NCI-H510A (cell line): Measurements from ENCODE around the gene TMEM130.

Experiments used
- DNase-seq: peaks from one replicate; lab custom pipeline; 2025; lab: John Stamatoyannopoulos, UW

Gene TMEM130

DNA sequence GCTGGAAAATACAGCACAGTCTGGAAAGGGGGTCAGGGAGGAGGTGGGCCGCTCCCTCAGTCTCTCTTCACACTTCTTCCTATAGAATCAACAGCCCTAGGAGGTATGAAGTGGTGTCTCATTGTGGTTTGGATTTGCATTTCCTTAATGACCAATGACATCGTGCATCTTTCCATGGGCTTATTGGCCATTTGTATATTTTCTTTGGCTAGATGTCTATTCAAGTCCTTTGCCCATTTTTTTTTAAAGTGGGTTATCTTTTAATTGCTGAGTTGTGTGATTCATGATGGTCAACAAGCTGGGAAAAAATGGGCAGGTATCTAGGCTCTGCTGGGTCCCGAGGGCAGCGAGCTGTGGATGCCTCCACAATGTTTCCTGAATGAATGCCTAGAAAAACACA, 29.1 kb downstream of the TMEM130 start:
- no peak for DNase-seq

DNA sequence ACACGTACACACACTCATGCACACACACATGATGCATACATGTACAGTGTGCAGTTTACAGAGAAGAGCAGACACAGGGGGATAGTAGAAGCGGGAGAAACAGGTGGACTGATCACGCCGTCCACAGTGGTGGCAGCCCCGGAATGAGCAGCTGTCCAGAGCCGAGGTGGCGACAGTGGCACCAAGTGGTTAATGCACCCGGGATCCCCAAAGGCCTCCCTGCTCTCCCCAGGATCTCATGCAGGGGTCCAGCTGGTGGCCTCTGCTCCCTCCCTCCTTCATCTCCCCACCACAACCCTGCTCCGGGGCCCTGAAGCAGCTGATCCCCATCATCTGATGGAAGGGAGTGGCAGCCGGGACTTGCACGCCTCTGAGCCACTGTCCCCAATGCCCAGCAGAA, 29.7 kb downstream of the TMEM130 start:
- no peak for DNase-seq

DNA sequence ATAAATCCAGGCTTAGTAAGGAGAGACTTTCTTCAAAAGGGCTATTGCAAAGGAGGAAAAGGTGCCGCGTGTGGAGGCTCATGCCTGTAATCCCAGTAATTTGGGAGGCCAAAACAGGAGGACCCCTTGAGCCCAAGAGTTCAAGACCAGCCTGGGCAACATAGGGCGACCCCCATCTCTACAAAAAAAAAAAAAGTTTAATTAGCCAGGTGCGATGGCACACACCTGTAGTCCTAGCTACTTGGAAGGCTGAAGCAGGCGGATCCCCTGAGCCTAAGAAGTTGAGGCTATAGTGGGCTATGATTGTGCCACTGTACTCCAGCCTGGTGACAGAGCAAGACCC, 32.2 kb downstream of the TMEM130 start:
- no peak for DNase-seq

DNA sequence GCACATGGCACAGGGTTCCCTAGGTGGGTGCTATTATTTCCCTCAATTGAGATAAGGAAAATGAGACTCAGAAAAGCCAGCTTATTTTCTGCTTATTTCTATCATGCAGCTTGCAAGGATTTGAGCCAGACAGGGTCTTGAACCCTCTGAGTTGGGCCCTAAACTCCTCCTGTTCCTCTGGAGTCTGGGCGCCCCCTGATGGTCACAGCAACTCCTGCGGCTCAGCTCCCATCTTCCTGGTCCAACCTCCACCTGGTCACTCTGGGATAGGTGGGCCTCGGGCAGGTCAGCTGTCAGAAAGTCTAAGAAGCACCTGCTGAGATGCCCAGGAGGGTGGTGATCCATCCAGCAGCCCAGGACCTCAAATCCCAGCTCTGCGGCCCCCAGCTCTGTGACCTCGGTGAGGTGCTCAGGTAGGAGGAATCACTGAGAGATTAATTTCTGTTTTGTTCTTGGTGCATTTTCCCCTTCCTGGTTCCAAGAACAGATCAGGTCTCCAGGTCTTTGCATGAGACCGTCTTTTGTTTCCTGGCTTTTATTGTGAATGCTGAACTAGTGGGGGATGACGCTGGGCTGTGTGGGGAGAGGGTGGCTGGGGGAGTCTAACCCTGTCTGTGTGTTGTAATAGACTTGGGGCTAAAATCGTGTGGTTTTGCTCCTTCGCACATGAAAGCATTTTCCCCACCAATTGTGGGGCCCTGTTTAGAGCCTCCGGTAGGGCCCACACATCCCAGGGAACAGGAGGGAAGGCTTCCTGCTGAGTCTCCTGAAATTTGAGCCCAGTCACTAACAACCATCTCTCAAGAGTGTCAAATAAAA, 32.8 kb downstream of the TMEM130 start:
- DNase-seq: peak; percentile 34

DNA sequence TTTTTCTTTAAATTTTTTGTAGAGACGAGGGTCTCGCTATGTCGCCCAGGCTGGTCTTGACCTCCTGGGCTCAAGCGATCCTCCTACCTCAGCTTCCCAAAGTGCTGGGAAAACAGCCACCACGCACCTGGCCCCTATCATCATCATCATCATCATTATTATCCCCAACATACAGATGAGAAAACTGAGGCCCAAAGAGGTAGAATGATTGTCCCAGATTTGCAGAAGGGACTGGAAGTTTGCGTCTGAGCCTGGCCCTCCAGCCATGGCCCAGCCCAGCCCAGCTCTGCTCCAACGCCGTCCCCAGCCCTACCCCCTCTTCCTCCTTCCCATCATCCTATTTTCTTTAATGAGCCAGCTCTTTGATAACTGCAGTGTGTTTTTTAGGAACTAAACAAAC, 34.9 kb downstream of the TMEM130 start:
- DNase-seq: no peak

DNA sequence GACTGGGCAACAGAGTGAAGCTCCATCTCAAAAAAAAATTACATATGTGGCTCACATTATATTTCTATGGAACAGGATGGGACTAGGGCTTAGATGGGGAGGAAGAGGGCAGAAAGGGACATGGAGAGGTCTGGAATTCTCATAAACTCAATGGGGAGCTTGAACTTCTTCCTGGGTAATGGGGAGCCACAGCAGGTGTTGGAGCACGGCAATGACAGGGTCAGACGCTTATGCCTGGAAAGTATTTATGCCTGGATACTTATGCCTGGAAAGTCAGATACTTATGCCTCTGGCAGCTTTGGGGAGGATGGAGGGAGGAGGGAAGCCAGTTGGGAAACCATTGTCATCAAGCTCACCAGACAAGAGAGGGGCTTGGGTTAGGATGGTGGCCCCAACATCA, 36.8 kb downstream of the TMEM130 start:
- no peak for DNase-seq

DNA sequence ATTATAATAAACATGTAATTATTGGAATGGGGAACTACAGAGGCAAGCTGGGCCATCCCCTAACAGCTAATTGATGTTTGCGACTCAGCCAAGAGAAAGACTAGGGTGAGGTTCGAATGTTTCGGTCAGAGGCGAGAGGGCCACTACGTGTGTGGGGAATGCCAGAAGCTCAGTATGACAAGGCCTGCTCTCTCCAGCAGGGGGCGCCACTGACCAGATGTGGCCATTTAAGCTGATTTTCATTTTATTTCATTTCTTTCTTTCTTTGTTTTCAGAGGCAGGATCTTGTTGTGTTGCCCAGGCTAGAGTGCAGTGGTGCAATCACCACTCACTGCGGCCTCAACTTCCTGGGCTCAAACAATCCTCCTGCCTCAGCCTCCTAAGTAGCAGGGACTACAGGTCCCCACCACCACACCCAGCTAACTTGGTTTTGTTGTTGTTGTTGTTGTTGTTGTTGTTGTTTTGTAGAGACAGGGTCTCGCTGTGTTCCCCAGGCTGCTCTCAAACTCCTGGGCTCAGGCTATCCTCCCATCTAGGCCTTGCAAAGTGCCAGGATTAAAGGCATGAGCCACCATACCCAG, 38.1 kb downstream of the TMEM130 start:
- DNase-seq: no peak

DNA sequence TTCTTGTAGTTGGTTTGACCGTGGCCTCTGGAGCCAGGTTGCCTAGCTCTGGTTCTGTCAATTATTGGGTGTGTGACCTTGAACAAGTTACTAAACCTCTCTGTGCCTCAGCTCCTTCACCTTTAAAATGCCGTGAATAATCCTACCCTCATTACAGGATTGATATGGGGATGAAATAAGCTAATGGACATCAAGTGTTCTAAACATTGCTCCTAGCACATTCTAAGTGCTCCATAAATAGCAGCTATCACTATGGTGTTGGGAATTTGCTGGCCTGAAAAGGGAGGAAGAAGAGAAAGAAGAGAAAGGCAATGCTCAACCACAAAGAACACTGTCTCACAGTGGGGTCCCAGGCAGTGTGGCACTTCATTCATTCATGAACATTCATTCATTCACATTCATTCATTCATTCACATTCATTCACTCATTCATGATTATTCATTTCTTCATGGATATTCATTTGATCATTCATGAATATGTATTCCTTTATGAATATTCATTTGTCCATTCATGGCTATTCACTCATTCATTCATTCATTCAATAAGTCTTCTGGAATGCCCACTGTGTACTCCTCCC, 38.8 kb downstream of the TMEM130 start:
- no peak for DNase-seq

DNA sequence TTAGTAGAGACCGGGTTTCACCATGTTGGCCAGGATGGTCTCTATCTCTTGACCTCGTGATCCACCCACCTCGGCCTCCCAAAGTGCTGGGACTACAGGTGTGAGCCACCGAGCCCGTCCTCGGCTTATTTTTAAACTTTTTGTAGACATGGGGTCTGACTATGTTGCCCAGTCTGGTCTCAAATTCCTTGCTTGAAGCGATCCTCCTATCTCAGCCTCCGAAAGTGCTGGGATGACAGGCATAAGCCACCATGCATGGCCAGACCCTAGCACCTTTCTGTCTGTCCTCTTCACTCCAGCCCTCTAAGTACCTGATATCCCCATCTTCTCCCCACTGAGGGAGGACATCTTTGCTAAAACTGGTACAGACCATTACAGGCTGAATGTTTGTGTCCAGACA, 41.4 kb downstream of the TMEM130 start:
- no peak for DNase-seq

DNA sequence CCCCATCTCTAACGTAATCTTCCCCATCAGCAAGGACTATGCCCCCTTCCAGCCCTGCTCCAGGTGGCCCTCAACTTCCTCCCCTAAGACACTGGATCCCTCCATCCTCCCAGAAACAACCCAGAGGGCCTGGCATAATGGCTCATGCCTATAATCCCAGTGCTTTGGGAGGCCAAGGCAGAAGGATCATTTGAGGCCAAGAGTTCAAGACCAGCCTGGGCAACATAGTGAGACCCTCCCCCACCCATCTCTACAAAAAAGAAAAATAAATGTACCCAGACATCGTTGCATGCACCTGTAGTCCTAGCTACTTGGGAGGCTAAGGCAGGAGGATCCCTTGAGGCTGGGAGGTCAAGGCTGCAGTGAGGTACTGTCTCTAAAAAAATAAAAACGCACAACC, 42.6 kb downstream of the TMEM130 start:
- no peak for DNase-seq

DNA sequence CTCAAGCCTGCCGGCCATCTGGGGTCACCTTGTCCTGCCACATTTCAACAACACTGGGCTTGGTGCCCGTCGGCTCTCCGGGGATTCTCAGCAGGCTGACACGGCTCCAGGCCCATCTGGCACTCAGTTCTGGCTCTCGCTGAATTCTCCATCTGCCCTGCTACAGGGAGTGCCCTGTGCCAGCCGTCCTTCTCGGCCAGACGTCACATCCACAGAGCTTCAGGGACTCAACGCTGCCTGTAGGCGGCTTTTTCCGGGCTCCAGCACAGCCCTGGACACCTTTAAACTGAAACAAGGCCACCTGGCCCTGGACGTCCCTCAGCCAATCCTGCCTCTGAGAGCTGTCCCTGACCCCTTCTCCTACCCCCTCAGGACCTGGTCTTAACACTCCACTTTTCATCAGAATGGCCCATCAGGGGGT, 43.0 kb downstream of the TMEM130 start:
- no peak for DNase-seq

DNA sequence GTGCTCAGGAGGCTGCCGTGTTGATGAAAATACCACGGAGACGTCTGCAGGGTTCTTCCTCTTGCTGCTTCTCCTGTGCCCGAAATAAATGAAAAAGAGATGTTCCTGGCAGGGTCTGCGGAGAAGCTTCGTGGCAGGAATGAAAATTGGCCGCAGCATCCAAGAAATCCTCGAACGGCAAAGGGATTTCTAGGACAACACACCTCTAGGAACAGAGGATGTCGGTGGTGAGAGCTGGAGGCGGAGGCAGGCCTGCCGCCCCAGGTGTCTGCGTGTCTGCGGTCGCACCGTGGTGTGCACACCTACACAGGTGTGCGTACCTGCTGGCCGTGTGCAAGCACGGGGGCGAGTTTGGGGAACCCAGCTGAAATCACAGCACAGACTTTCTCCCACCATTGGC, 43.4 kb downstream of the TMEM130 start:
- no peak for DNase-seq

DNA sequence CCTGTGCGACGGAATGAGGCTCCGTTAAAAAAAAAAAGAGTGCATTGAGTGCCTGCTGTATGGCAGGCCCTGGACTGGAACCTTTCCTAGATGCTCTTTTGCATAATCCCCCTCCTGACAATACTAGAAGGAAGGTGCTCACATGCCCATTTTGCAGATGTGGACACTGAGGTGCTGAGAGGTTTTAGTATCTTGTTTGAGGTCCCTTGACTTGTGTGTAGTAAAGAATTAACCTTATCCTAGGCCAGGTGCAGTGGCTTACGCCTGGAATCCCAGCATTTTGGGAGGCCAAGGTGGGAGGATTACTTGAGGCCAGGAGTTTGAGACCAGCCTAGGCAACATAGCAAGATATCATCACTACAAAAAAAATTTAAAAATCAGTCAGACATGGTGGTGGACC, 46.6 kb downstream of the TMEM130 start:
- DNase-seq: no peak

DNA sequence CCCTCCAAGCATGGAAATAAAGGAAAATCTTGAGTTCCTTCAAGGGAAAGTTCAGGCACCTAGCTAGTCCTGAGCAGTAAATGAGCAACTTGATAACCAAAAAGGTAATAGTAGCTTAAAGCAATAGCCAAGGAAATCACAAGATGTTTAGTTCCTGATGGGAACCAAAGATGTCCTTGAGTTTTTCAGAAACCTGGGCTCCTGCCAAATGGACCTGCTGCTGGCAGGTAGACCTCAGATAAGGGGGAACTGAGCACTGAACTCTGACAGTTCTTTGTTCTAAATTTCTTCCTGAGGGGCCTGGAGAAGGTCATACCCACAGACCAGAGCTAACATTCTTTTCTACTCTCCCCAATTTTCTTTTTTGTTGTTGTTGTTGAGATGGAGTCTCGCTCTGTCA, 48.5 kb downstream of the TMEM130 start:
- DNase-seq: no peak

DNA sequence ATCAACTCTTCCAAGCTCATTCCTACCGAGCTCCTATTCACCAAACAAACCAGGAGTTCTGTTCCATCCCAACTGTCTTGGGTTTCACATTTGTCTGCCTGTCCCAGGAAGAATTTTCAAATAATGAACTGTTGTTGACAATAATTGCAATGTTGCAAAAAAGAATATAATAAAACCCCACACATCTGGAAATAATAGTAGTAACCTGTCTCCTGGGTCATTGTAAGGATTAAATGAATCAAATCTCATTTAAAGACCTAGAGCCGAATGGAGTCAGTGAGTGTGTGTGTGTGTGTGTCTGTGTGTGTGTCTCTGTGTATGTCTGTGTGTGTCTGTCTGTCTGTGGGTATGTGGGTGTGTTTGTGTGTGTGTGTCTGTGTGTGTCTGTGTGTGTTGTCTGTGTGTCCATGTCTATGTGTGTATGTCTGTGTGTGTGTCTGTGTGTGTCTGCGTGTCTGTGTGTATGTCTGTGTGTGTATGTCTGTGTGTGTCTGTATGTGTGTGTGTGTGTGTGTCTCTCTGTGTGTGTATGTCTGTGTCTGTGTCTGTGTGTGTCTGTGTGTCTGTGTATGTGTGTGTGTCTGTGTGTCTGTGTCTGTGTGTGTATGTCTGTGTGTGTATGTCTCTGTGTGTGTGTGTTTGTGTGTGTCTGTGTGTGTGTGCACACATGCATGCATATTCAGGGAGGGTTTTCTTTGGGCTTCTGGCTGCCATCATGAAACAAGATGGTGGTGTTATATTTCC, 52.7 kb downstream of the TMEM130 start:
- DNase-seq: no peak

DNA sequence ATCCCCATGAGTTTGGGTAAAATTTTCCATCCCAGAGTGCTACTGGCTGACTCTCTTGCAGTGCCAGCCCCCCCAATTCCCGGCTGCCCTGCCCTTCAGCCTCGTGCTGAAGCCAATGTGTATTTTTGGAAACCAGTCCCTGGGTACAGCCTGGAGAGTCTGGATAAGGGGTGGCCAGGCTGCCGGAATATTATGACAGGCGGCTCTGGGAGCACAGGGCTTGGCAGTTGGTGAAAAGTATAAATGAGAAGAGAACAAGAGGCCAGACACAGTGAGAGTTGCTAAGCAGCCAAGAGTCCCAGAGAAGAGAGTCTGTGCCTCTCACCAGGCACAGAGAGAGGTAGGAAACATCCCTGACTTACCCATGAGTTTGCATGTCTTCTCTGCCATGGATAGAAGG, 53.6 kb downstream of the TMEM130 start:
- DNase-seq: no peak

DNA sequence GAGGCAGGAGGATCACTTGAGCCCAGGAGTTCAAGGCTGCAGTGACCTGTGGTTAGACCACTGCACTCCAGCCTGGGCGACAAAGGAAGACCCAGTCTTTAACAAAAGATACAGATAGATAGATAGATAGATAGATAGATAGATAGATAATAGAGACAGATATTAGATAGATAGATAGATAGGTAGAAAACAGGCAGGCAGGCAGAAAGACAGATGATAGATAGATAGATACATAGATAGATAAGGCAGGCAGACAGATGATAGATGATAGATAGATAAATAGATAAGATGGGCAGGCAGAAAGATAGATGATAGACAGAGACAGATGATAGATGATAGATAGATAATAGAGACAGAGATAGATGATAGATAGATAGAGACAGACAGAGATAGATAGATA, 54.5 kb downstream of the TMEM130 start:
- DNase-seq: no peak

DNA sequence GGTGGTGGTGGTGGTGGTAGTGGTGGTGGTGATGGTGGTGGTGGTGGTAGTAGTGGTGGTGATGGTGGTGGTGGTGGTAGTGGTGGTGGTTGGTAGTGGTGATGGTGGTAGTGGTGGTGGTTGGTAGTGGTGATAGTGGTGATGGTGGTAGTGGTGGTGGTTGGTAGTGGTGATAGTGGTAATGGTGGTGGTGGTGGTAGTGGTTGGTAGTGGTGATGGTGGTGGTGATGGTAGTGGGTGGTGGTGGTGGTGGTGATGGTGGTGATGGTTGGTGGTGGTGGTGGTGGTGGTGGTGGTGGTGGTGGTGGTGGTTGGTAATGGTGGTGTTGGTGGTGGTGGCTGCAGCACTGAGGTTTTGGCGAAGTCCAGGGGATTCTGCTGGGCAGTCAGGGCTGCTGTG, 58.5 kb downstream of the TMEM130 start:
- DNase-seq: no peak

DNA sequence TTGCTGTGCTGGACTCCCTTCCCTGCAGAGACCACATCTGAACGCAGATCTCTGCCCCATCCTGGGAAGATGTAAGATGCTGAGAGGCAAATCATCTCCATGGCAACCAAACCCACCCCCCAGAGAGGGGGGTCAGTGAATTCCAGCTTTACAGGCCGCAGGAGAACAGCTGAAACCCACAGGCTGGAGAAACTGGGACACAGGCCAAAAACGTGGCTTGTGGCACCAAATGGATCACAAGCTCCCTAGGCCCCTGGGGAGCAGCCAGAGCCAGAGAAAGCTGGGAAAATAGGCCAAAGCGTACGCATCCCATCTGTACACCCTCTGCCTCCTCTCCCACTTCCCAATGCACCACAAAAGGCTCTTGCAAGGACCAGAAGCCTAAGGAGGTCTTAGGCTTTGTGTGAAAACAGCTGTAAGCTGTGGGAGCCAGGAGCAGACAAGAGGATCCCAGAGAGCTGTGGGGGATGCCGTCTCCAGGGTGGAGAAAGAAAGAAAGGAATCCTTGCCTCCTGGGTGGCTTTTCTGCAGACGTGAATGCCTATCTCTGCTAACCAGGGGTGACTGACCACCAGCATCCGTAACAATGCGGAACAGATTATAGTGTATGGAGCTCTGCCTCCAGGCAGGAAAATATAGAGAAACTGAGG, 59.5 kb downstream of the TMEM130 start:
- DNase-seq: no peak

DNA sequence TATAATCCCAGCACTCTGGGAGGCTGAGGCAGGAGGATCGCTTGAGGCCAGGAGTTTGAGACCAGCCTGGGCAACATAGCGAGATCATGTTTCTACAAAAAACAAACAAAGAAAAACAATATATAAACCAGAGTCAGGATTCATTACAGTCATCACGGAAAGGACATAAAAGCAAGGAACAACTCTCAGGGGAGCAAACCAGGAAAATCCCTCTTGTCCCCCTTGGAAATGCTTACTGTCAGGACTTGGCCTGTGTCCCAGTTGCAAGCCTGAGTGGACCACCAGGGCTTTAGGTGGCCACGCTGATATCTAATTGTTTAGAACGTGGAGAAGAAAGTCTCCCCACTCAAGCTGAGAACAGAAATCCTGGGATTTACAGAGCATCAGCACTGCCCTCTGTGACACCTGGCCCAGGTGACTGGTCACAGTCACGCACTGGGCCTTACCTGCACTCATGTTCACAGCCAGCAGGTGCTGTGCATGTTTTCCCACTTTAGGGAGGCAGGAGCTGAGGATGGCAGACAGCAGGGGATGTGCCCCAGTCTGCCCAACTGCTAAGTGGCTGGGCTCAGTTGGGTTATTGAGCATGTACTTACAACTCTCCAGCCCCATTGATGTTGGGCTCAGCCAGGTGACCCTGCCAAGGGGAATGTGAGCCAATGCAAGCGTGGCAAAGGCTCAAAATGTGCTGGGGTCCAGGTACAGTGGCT, 60.9 kb downstream of the TMEM130 start:
- no peak for DNase-seq

DNA sequence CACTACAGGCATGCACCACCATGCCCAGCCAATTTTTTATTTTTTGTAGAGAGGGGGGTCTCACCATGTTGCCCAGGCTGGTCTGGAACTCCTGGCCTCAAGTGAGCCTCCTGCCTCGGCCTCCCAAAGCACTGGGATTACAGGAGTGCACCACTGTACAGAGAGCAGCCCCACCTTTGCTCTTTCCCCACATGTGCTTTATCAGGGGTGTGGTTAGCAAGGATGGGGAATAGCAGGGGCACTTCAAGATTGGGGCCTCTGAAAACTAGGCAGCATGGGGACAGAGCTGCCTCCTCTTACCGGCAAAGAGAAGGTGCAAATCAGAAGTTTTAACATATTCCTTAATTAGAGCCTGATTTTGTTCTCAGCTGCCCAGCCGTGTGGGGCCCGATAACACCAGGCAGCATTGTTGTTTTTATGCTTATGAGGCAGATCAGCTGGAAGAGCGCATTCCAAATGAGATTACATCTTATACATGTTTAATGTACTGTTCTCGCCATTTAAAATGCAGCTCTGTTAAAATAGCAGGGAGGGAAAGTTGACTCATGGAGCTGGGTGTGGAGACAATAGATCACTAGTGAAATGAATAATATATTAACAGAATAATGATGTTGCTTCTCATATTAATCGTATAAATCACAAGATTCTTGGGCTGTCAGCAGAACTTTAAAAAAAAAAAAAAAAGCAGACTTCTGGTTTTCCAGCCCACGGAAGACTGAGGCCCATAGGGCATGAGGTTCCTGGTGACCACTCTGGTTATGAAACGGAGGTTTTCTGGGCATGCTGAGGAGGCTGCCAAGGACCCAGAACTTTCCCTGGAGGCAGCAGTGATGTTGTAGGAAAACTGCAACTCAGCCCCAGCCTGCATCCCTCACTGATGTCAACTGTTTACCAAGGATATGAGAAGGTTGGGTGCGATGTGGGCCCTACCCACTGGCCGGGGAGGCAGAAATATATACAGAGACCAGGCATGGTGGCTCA, 62.5 kb downstream of the TMEM130 start:
- DNase-seq: no peak
